ENCODE measurements around the gene ZNF160.

Gene ZNF160

GRCh38 chr19:53082929-53083328 lies 20.3 kb downstream of the ZNF160 start:
- Histone ChIP-seq H3K4me1 (ENCODE audit: control insufficient read depth, low read length) (no peaks in the 10 kb centered on the region), H3K4me2 (ENCODE audit: low read length) (no peak overlapping the region), H3K79me2 (ENCODE audit: control insufficient read depth, low read length) (peaks cover 7% of the 10 kb centered on the region), H3K36me3 (ENCODE audit: control insufficient read depth, low read length) (peaks cover 79% of the 10 kb centered on the region), H3K4me3 (ENCODE audit: low read length) (no peak overlapping the region), H3K9me3 (ENCODE audit: control insufficient read depth, insufficient read depth, low read length) (peaks cover 11% of the 10 kb centered on the region; the same call in 1 of the 2 replicates), H3K27me3 (ENCODE audit: control insufficient read depth, low read length) (no peaks in the 10 kb centered on the region), H3K27ac (ENCODE audit: low read depth, low read length) (no peak overlapping the region), H3F3A (ENCODE audit: control insufficient read depth, insufficient read depth) (no peaks in the 10 kb centered on the region), H4K20me1 (ENCODE audit: control insufficient read depth, insufficient read depth, low read depth, low read length) (no peaks in the 10 kb centered on the region), H3K9me2 (replicated peaks; ENCODE audit: control insufficient read depth, low read length) (no peaks in the 10 kb centered on the region)
- no peak for TF ChIP-seq EZH2phosphoT487 (IDR thresholded peaks at IDR 0.05; ENCODE audit: borderline replicate concordance, low read length)
- TF ChIP-seq CTCF (IDR thresholded peaks at IDR 0.05; ENCODE audit: low read depth, low read length, poor library complexity, severe bottlenecking) = no peak

GRCh38 chr19:53079313-53079924 lies 23.8 kb downstream of the ZNF160 start:
- Histone ChIP-seq H3K36me3 (ENCODE audit: control insufficient read depth, low read length) (peaks cover 78% of the 10 kb centered on the region), H3K4me3 (ENCODE audit: low read length) (no peak overlapping the region), H3K27me3 (ENCODE audit: control insufficient read depth, low read length) (no peaks in the 10 kb centered on the region), H3K4me2 (ENCODE audit: low read length) (no peak overlapping the region), H3F3A (ENCODE audit: control insufficient read depth, insufficient read depth) (no peaks in the 10 kb centered on the region), H3K4me1 (ENCODE audit: control insufficient read depth, low read length) (no peaks in the 10 kb centered on the region), H3K9me3 (ENCODE audit: control insufficient read depth, insufficient read depth, low read length) (peaks cover 11% of the 10 kb centered on the region; the same call in 1 of the 2 replicates), H4K20me1 (ENCODE audit: control insufficient read depth, insufficient read depth, low read depth, low read length) (no peaks in the 10 kb centered on the region), H3K27ac (ENCODE audit: low read depth, low read length) (no peak overlapping the region), H3K79me2 (ENCODE audit: control insufficient read depth, low read length) (peaks cover 7% of the 10 kb centered on the region), H3K9me2 (replicated peaks; ENCODE audit: control insufficient read depth, low read length) (no peaks in the 10 kb centered on the region)
- TF ChIP-seq CTCF (IDR thresholded peaks at IDR 0.05; ENCODE audit: low read depth, low read length, poor library complexity, severe bottlenecking) (no peak), EZH2phosphoT487 (IDR thresholded peaks at IDR 0.05; ENCODE audit: borderline replicate concordance, low read length) (no peak)

GRCh38 chr19:53078668-53079067 lies 24.6 kb downstream of the ZNF160 start:
- no peaks in the 10 kb centered on the region for H3K9me2 ChIP-seq (replicated peaks; ENCODE audit: control insufficient read depth, low read length)
- no peaks in the 10 kb centered on the region for H3F3A ChIP-seq (ENCODE audit: control insufficient read depth, insufficient read depth)
- H3K4me1 ChIP-seq (ENCODE audit: control insufficient read depth, low read length) = no peaks in the 10 kb centered on the region
- peaks cover 78% of the 10 kb centered on the region for H3K36me3 ChIP-seq (ENCODE audit: control insufficient read depth, low read length)
- H3K79me2 ChIP-seq (ENCODE audit: control insufficient read depth, low read length) = peaks cover 7% of the 10 kb centered on the region
- peaks cover 11% of the 10 kb centered on the region; the same call in 1 of the 2 replicates for H3K9me3 ChIP-seq (ENCODE audit: control insufficient read depth, insufficient read depth, low read length)
- H4K20me1 ChIP-seq (ENCODE audit: control insufficient read depth, insufficient read depth, low read depth, low read length) = no peaks in the 10 kb centered on the region
- no peaks in the 10 kb centered on the region for H3K27me3 ChIP-seq (ENCODE audit: control insufficient read depth, low read length)
- H3K4me3 ChIP-seq (ENCODE audit: low read length) = no peak overlapping the region
- H3K4me2 ChIP-seq (ENCODE audit: low read length) = no peak overlapping the region
- no peak overlapping the region for H3K27ac ChIP-seq (ENCODE audit: low read depth, low read length)
- no peak for TF ChIP-seq EZH2phosphoT487 (IDR thresholded peaks at IDR 0.05; ENCODE audit: borderline replicate concordance, low read length)
- no peak for TF ChIP-seq CTCF (IDR thresholded peaks at IDR 0.05; ENCODE audit: low read depth, low read length, poor library complexity, severe bottlenecking)

All from DOHH2 (cell line).